GM12878 (cell line): ENCODE results near the gene THEM4. TPM values are rescaled to one million over a fixed set of nuclear protein-coding genes. Genes with fewer than 3 reads are reported as not detected.

Experiments
- ATAC-seq: fragments of 200-7000 bp; cut with Tn5 transposase; 3 replicates; pipeline ENCODE4 v1.9.1; 2020; ENCODE audit warnings: mild to moderate bottlenecking, moderate library complexity
- BruUV-seq: library from RNA; stranded (reverse); fragments of 400-500 nt; replicated peaks from 2 replicates; lab custom pipeline; 2021; lab: Mats Ljungman, UMichigan
- CTCF ChIA-PET: fragments of 300-600 bp; sonication (Branson Sonifier 250); formaldehyde crosslinking; extraction: SDS; loops from one replicate; lab custom pipeline; 2021; ENCODE audit warnings: inconsistent platforms; lab: Yijun Ruan, JAX
- POLR2A ChIA-PET: fragments of 350-600 bp; formaldehyde crosslinking; extraction: SDS; loops from one replicate; lab custom pipeline; 2021; ENCODE audit warnings: inconsistent platforms; lab: Charles Lee
- RAD21 ChIA-PET: fragments of 300-600 bp; sonication (Branson Sonifier 250); formaldehyde crosslinking; loops from one replicate; lab custom pipeline; 2023; ENCODE audit warnings: antibody characterized with exemption; ENCODE audit not compliant: unreplicated experiment; lab: Charles Lee
- SMC1A ChIA-PET: fragments of 300-600 bp; sonication (Branson Sonifier 250); formaldehyde crosslinking; loops from one replicate; lab custom pipeline; 2023; ENCODE audit not compliant: unreplicated experiment, uncharacterized antibody; lab: Charles Lee
- DNase-seq: peaks from one replicate; pipeline ENCODE4 v3.0.0-alpha.2; 2011; ENCODE audit warnings: low read depth, low spot score
- FAIRE-seq: peaks from 3 replicates; lab custom pipeline; 2011; peaks lifted over from hg19 to GRCh38; lab: Jason Lieb, UNC
- H2AFZ ChIP-seq: 2 replicates; pipeline ENCODE4 v1.6.0; 2011; ENCODE audit warnings: low read depth, low read length, control low read depth; ENCODE audit not compliant: control insufficient read depth
- H3K27ac ChIP-seq: 2 replicates; pipeline ENCODE4 v1.5.1; 2011; ENCODE audit warnings: control low read depth; ENCODE audit not compliant: control insufficient read depth, insufficient read depth
- H3K27me3 ChIP-seq, 2 experiments: replicated peaks in 1 of 2; 2 replicates each; pipeline versions ENCODE4 v1.6.0 to v1.6.1; 2011; ENCODE audit warnings: low read length in 1 of 2; ENCODE audit not compliant: control insufficient read depth in 2 of 2, insufficient read depth in 2 of 2
- H3K36me3 ChIP-seq, 2 experiments: 2 replicates each; pipeline ENCODE4 v1.5.1; 2011; ENCODE audit warnings: low read length in 1 of 2; ENCODE audit not compliant: control insufficient read depth in 2 of 2, insufficient read depth in 2 of 2
- H3K4me1 ChIP-seq: 2 replicates; pipeline ENCODE4 v1.6.1; 2011; ENCODE audit warnings: mild to moderate bottlenecking, low read length, moderate library complexity, mixed read lengths; ENCODE audit not compliant: control insufficient read depth, insufficient read depth
- H3K4me2 ChIP-seq: 2 replicates; pipeline ENCODE4 v1.6.0; 2011; ENCODE audit warnings: control low read depth; ENCODE audit not compliant: control insufficient read depth, insufficient read depth
- H3K4me3 ChIP-seq: fragments of 200-600 bp; sonication (generic); 2 replicates; pipeline ENCODE4 v1.5.1; 2016
- H3K79me2 ChIP-seq: 2 replicates; pipeline ENCODE4 v1.6.0; 2011; ENCODE audit warnings: low read length; ENCODE audit not compliant: control insufficient read depth, insufficient read depth
- H3K9ac ChIP-seq: 2 replicates; pipeline ENCODE4 v1.8.0; 2011; ENCODE audit warnings: low read length, control low read depth, mixed read lengths; ENCODE audit not compliant: control insufficient read depth, insufficient read depth
- H3K9me3 ChIP-seq: replicated peaks from 3 replicates; pipeline ENCODE4 v1.5.1; 2011; ENCODE audit warnings: mild to moderate bottlenecking, low read length; ENCODE audit not compliant: control insufficient read depth, insufficient read depth
- H4K20me1 ChIP-seq: 2 replicates; pipeline ENCODE4 v1.6.0; 2011; ENCODE audit not compliant: control insufficient read depth, insufficient read depth
- BHLHE40 ChIP-seq, 2 experiments: fragments of 450-650 bp in 1 of 2; IDR thresholded peaks; 2 replicates each; pipeline ENCODE4 v1.6.1; 2011 to 2017; ENCODE audit warnings: low read depth in 2 of 2, borderline replicate concordance in 1 of 2, improper control_type of control experiment in 1 of 2, low read length in 1 of 2, mild to moderate bottlenecking in 1 of 2
- CHD1 ChIP-seq: IDR thresholded peaks from 2 replicates; pipeline ENCODE4 v1.6.1; 2012; ENCODE audit warnings: low read depth, low read length, improper control_type of control experiment
- EED ChIP-seq: sonication (generic); IDR thresholded peaks from 2 replicates; pipeline ENCODE4 v1.6.1; 2016; ENCODE audit warnings: antibody characterized with exemption, low read depth
- ESRRA ChIP-seq: IDR thresholded peaks from 2 replicates; pipeline ENCODE4 v1.6.1; 2012; ENCODE audit warnings: mild to moderate bottlenecking, low read length, improper control_type of control experiment
- EZH2 ChIP-seq: IDR thresholded peaks from 2 replicates; pipeline ENCODE4 v1.6.1; 2012; ENCODE audit warnings: low read depth, mild to moderate bottlenecking, control low read depth, inconsistent platforms, low read length, borderline replicate concordance; ENCODE audit not compliant: control insufficient read depth
- IKZF1 ChIP-seq: fragments of 450-650 bp; conservative IDR thresholded peaks from 2 replicates; pipeline ENCODE4 v1.6.1; 2017; ENCODE audit warnings: antibody characterized with exemption, mild to moderate bottlenecking
- JUNB ChIP-seq: IDR thresholded peaks from 2 replicates; pipeline ENCODE4 v1.6.1; 2016; ENCODE audit warnings: antibody characterized with exemption, mild to moderate bottlenecking
- PAX8 ChIP-seq: fragments of 450-650 bp; IDR thresholded peaks from 2 replicates; pipeline ENCODE4 v1.6.1; 2017; ENCODE audit warnings: mild to moderate bottlenecking, moderate library complexity
- RELA ChIP-seq: fragments of 450-650 bp; IDR thresholded peaks from 2 replicates; pipeline ENCODE4 v1.8.0; 2014; ENCODE audit warnings: borderline replicate concordance; ENCODE audit not compliant: partially characterized antibody
- SMARCA5 ChIP-seq: fragments of 450-650 bp; IDR thresholded peaks from 2 replicates; pipeline ENCODE4 v1.6.1; 2017; ENCODE audit warnings: mild to moderate bottlenecking
- SMC3 ChIP-seq: IDR thresholded peaks from 2 replicates; pipeline ENCODE4 v1.6.1; 2011; ENCODE audit warnings: low read length, improper control_type of control experiment, borderline replicate concordance
- ZNF24 ChIP-seq: fragments of 450-650 bp; IDR thresholded peaks from 2 replicates; pipeline ENCODE4 v1.6.1; 2017; ENCODE audit warnings: antibody characterized with exemption, mild to moderate bottlenecking
- ZNF274 ChIP-seq: IDR thresholded peaks from one replicate; pipeline ENCODE4 v1.8.0; 2011; ENCODE audit not compliant: insufficient read length, insufficient read depth
- ZNF384 ChIP-seq: IDR thresholded peaks from 2 replicates; pipeline ENCODE4 v1.6.1; 2012; ENCODE audit warnings: low read depth, mild to moderate bottlenecking, low read length, improper control_type of control experiment, borderline replicate concordance
- whole genome bisulfite sequencing: methylation state at CpG from one replicate; pipeline ENCODE4 v1.1.6; 2016; ENCODE audit warnings: low lambda C conversion rate; ENCODE audit not compliant: insufficient replicate concordance, insufficient coverage; ENCODE audit errors: missing lambda C conversion rate; 5-methylcytosine and 5-hydroxymethylcytosine counted together
- in situ Hi-C: fragments of 300-500 bp; cut with MboI; formaldehyde crosslinking; loops from 9 replicates; pipeline ENCODE4 v1.14.3; 2018; ENCODE audit warnings: mixed read lengths
- intact Hi-C: fragments of 100-400 bp; cut with micrococcal nuclease; formaldehyde crosslinking; loops from one replicate; pipeline ENCODE4 v1.14.2; 2022; ENCODE audit not compliant: unreplicated experiment
- polyA plus RNA-seq, 11 experiments: library from polyadenylated mRNA; depleted of rRNA in 4 of 11; unstranded in 6 of 11; stranded (reverse) in 5 of 11; fragments of >200 nt; fragmentation: Nextera tagmentation in 4 of 11; fragmentation: Illumina TruSeq in 1 of 11; extraction: Ambion mirVana in 4 of 11; extraction: Trizol in 1 of 11; gene quantifications; 1 replicate in 1 of 11; 2 replicates in 10 of 11; pipeline versions ENCODE4 v1.2.1 to v1.2.3, GENCODE V29; 2011 to 2016; ENCODE audit warnings: inconsistent platforms in 2 of 11, missing spikeins in 2 of 11, low read depth in 1 of 11
- total RNA-seq, 4 experiments: library from RNA; depleted of rRNA in 3 of 4; stranded (reverse); fragments of >200 nt in 3 of 4; fragmentation: Illumina TruSeq in 1 of 4; extraction: Trizol in 1 of 4; gene quantifications; 2 replicates each; pipeline versions ENCODE4 v1.2.1 to v1.2.3, GENCODE V29; 2013 to 2021
- TF ChIP-seq, protein P1 (sequence below): IDR thresholded peaks from 2 replicates; pipeline ENCODE4 v1.6.1; 2012; ENCODE audit warnings: low read depth, low read length, improper control_type of control experiment
- TF ChIP-seq, protein P2 (sequence below): fragments of 450-650 bp; formaldehyde crosslinking; IDR thresholded peaks from 2 replicates; pipeline ENCODE4 v1.4.0; 2022; ENCODE audit warnings: mild to moderate bottlenecking, moderate library complexity

THEM4 gene
- total and polyA plus RNA-seq, 10 of the 15 experiments (the other 5 are each of a cell fraction or from before 2014, with no cell fraction given): 3.4 to 30.8 (median 17.9) TPM

DNA sequence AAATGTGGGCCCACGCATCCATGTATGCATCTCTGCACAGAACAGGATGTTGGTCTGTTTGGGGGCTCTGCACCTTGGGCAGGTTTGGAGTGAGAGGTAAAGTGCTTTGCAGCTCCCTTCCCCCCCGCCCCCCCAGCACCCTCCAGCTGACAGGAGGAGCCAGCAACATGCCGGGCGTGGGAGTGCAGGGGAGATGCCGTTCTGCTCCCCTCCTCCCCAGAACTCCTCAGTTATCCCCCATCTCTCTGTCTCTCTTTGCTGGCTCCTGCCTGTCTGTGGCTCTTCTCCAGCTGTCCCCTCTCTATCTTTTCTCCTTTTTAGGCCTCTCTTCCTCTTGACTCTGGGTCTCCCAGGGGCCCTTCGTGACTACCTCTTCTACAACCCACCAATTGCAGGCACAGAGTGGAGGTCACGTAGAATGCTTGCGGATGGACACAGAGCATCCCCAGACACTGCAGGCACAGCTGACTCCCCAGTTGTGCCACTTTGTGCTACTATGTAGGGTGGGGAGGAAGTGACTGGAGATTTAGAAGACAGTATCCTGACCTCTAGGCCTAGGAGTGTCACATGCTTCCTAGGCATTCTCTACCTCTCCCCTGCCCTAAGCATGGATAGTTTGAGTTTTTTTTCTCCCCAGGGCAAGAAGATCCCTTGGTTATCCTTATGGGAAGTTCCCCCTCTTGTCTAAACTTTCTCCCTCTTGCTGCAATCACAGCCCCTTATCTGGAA, 76.0 kb downstream of the THEM4 start (continued):
- no peak for TF ChIP-seq IKZF1
- TF ChIP-seq PAX8: no peak
- TF ChIP-seq EZH2: no peak
- no peak for TF ChIP-seq EED
- TF ChIP-seq BHLHE40 (IDR thresholded peaks at IDR 0.05; ENCODE audit: borderline replicate concordance in 1 of 2, low read depth in 2 of 2, low read length in 1 of 2): no peak
- TF ChIP-seq, all 136 proteins: peak for 0

DNA sequence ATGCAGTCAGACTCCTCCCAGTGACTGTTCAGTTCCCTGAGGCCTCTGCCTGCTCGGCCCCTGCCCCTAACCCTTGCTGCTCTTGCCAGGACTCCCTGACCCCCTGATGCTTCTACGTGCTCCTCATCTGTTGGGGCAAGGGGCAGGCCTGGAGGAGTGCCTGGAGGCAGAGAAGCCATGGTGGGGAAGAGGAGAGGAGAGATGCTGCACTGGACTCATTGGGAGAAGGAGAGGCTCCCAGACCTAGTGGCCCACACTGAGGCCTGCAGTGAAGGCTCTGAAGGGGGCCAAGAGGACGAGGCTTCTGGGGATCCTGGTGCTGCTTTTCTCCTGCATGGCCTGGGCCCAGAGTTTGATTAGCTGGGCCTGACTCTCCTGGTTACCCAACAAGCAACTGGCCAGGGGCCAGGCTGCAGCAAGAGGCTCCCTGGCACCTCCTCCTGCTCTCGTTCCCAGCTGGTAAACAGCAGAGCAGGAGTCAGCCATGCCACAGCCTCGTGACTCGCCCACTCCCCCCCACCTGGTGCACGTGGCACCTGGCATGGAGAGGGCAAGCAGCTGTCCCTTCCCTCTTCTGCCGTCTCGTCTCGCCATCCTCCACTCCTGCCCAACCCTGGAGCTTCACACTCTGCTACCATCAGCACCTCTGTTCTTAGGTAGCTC, 76.9 kb downstream of the THEM4 start:
- H3K4me2 ChIP-seq: no peak overlapping the region
- H3K27ac ChIP-seq: no peak overlapping the region
- ChIA-PET POLR2A (no interaction called here), SMC1A (no interaction called here), RAD21 (no interaction called here), CTCF (interaction anchor here (0.8 to 1.7 kb wide), 3 partner anchors 13 to 137 kb away, joined by 3 to 4 read pairs (median 3); no protein-coding TSS in a partner anchor)
- no peak overlapping the region for H3K9ac ChIP-seq
- in situ Hi-C loops: loop anchor here (10.0 kb wide), 2 partner anchors 388 to 538 kb away; no protein-coding TSS in a partner anchor
- H2AFZ ChIP-seq: no peak overlapping the region
- ATAC-seq (no peak), FAIRE-seq (no peak), DNase-seq (no peak)
- no peaks in the 10 kb centered on the region for H3K9me3 ChIP-seq
- peaks cover 4% of the 10 kb centered on the region; the same call in 1 of the 2 replicates for H4K20me1 ChIP-seq
- no TSS peak for BruUV-seq
- H3K36me3 ChIP-seq: no peaks in the 10 kb centered on the region
- peaks cover 0 to 3% of the 10 kb centered on the region in 2 experiments; a peak in 2 of 4 replicates for H3K27me3 ChIP-seq
- peaks cover 5% of the 10 kb centered on the region for H3K4me1 ChIP-seq
- intact Hi-C loops: loop anchor here (10.0 kb wide), 1 partner anchor 118 kb away; the partner anchor contains the start of gene CELF3
- WGBS: 10% methylated on average over 10 of the region's 10 CpGs
- no peak overlapping the region for H3K4me3 ChIP-seq
- H3K79me2 ChIP-seq: no peaks in the 10 kb centered on the region
- TF ChIP-seq SMC3 (no peak), SMARCA5 (no peak), EED (no peak), ESRRA (no peak), ZNF384 (no peak), CHD1 (no peak), ZNF274 (no peak), RELA (no peak), JUNB (no peak), ZNF24 (no peak)
- TF ChIP-seq, protein P1, sequence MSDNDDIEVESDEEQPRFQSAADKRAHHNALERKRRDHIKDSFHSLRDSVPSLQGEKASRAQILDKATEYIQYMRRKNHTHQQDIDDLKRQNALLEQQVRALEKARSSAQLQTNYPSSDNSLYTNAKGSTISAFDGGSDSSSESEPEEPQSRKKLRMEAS: no peak
- TF ChIP-seq, protein P2, sequence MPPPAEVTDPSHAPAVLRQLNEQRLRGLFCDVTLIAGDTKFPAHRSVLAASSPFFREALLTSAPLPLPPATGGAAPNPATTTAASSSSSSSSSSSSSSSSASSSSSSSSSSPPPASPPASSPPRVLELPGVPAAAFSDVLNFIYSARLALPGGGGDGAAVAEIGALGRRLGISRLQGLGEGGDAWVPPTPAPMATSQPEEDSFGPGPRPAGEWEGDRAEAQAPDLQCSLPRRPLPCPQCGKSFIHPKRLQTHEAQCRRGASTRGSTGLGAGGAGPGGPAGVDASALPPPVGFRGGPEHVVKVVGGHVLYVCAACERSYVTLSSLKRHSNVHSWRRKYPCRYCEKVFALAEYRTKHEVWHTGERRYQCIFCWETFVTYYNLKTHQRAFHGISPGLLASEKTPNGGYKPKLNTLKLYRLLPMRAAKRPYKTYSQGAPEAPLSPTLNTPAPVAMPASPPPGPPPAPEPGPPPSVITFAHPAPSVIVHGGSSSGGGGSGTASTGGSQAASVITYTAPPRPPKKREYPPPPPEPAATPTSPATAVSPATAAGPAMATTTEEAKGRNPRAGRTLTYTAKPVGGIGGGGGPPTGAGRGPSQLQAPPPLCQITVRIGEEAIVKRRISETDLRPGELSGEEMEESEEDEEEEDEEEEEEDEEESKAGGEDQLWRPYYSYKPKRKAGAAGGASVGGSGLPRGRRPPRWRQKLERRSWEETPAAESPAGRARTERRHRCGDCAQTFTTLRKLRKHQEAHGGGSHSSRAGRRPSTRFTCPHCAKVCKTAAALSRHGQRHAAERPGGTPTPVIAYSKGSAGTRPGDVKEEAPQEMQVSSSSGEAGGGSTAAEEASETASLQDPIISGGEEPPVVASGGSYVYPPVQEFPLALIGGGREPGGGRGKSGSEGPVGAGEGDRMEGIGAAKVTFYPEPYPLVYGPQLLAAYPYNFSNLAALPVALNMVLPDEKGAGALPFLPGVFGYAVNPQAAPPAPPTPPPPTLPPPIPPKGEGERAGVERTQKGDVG: no peak
